Amygdala (tissue), 56 donors: Measurements from ENCODE around the gene PGM1.

Source experiments
- DNase-seq, 56 donors: peaks; one replicate each; lab custom pipeline; 2025; lab: John Stamatoyannopoulos, UW

PGM1 gene

GRCh38 chr1:63628607-63629006, 35.4 kb downstream of the PGM1 start:
- DNase-seq, result no peak

DNA sequence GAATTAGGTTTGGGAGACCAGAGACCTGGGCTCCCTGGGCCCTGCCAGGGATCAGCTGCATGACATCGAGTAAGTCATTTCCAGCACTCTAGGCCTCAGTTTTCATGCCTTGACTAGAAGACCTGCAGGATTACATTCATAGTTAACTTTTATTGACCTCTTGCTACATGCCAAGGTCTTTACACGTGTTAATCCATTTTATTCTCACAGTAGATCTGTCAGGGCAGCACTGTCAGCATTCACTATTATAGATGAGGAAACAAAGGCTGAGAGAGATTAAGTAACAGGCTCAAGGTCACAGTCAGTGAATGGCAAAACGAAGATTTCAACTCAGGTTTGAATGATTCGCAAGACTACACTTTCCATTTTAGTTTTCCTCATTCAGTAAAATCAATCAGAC, 37.0 kb downstream of the PGM1 start:
- DNase-seq, result no peak

DNA sequence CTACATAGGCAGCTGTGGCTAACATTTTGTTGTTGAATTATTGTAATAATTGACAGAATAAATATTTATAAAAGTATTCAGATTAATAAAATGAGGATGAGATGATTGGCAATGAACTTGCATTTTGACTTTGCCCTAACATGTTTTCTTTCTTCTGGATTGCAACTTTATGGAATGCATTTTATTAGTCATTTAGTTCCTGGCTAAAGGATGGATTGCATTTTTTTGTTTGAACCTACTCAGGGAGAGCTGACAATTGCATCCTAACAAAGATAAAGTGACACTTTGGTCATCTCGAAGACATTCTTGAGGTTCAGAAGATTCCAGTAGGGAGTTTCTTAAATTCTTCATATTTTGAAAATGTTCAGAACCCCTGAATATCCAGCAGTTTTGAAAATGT, 37.5 kb downstream of the PGM1 start:
- no peak for DNase-seq

GRCh38 chr1:63632110-63632509, 38.9 kb downstream of the PGM1 start:
- DNase-seq, result no peak

- no peak for DNase-seq
Observed at GRCh38 chr1:63633281-63633680, 40.1 kb downstream of the PGM1 start.

DNA sequence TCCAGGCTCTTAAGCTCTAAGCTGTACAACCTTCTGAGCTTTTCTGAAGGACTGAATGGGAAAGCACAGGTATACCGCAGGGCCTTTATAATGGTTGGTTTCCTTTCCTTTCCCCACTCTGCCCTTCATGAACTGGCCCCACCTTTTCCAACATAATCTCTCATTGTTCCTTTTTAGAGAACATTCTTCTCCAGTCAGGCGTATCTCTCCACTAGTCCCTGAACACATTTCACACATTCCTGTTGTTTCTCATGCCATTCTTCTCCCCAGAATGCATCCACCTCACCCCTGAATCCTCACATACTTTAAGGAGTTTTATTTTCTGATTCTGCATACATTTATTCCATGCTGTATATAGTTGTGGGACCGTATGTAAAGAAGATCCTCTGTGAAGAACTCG, 41.3 kb downstream of the PGM1 start:
- DNase-seq, result no peak

GRCh38 chr1:63635681-63636080, 42.5 kb downstream of the PGM1 start:
- DNase-seq, result no peak

GRCh38 chr1:63636192-63637105, 43.2 kb downstream of the PGM1 start:
- DNase-seq, result no peak

DNA sequence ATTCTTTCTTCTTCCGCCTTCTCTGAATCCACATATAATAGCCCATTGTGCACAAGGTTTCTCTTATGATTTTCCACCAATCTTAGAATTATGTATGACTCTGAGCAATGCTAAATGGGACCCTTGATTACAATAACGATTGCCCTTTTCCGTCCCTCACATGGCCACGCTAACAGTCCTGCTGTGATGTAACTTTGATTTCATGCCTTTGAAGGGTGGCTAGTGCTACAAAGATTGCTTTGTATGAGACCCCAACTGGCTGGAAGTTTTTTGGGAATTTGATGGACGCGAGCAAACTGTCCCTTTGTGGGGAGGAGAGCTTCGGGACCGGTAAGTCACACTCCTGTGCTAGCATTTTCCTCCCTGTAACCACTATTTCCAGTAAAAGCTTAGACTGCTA, 45.3 kb downstream of the PGM1 start:
- no peak for DNase-seq

DNA sequence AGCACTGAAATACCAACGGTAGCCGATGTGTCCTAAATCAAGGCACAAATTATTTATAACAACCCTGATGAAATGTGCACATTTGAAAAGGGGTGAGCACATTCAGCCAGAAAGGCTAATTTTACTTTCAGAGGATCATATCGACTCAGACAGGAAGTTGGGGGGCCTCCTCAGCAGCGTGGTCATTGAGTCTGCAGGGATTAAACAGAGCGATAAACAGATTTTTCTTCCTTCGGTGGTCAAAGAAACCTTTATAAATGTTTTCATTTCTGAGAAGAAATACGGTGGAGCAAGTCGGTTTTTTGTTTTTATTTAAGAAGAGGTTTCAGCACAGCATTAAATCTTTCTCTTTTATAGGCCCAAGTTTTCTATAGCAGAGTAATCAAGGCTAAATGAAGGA, 45.7 kb downstream of the PGM1 start:
- no peak for DNase-seq

DNA sequence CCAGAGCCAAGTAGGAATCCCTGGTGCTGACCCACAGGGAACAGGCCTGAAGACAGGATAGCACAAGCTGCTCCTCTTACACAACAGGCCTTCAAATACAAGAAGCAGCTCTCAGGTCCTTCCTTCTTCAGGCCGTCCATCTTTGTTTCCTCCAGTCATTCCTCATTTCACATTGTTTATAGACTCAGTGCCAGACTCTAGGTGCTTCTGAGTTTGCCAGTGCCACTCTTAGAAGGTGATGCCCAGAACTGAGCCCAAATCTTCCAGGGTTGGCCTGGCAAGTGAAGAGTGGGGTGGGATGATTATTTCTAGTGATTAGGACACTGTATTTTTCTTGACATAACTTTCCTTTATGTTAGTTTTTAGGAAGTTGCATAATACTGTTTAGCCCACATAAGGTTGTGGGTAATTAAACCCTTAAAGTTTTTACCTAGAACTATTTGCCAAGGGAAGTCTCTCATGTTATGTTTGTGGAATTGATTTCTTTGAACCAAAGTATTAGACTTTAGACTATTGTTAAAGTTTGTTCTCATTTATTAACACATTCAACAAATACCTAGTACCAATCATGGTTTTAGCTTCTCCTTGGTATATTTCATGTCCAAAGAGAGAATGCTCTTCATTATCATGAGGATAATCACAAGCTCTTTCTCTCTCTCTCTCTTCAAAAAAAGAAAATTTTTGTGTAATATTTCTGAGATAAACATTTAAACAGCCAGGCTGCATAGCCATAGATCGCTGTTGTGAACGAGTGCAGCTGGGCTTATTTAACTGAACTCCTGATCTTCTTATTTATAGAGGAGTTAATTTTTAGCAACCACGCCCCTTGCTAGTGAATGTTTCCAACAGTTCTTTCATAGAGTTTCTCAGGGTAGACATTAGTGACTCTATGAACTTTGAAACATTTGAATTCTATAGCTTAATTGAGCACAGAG, 47.7 kb downstream of the PGM1 start:
- DNase-seq, result no peak

- no peak for DNase-seq
Observed at GRCh38 chr1:63641615-63642014, 48.4 kb downstream of the PGM1 start.

GRCh38 chr1:63642901-63643300, 49.7 kb downstream of the PGM1 start:
- no peak for DNase-seq

GRCh38 chr1:63643517-63643916, 50.3 kb downstream of the PGM1 start:
- DNase-seq, result no peak

DNA sequence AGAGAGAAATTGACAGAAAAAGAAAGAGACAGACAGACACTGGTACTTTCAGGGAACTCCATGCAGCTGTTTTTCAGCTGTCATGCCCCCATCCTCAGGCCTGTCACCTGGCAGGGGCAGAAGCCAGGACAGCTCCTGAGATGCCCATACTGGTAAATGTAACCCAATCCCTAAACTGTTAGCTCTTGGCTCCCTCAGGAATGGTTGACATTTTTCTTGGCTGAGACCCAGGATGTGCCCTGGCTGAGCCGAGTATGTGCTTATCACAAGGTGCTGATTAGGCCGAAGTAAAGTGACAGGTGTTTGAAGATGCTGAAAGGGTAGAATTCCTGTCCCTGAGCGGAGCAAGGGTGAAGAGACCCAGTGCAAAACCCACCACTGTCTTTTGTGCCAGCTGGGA, 50.7 kb downstream of the PGM1 start:
- no peak for DNase-seq

- no peak for DNase-seq
Observed at GRCh38 chr1:63645317-63645716, 52.1 kb downstream of the PGM1 start.

DNA sequence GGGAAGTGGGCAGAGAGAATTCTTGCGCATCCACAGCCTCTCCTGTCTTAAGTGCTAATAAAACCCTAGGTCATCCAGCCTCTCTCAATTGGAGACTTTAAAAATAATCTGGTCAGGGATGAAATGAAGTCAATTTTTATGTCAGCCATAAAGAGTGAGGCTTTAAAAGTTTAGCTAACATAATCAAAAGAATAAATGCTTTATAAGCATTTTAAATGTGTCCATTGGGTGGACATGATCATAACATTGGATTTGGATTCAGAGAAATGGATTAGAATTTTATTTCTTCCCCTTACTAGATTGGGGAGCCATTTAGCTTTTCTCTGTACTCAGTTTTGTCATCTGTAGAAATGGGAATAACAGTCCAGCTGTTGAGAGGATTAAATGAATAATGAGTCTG, 55.5 kb downstream of the PGM1 start:
- no peak for DNase-seq

DNA sequence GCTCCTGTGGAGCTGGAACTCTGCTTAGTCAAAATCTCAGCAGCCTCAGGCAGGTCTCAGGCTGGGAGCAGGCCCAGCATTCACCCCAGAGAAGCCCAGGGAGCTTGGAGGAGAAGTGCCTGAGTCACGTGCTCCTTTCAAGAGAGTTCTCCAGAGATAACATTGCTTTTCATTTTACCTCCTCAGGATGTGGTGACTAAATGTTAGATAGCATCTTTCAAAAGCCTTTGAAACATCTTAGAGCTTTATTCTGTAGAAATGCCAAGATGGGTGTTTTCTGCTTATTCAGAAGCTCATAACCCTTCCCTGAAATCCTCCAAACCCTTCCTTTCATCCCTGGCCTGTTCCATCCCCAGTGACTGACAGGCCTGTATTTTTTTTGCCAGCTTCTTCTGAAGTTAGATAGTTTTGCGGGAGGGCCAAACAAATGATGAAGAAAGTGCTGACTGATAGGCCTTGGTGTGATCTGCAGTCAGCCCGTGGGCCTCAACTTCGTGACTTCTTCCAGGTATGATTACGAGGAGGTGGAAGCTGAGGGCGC, 58.0 kb downstream of the PGM1 start:
- DNase-seq, result no peak

DNA sequence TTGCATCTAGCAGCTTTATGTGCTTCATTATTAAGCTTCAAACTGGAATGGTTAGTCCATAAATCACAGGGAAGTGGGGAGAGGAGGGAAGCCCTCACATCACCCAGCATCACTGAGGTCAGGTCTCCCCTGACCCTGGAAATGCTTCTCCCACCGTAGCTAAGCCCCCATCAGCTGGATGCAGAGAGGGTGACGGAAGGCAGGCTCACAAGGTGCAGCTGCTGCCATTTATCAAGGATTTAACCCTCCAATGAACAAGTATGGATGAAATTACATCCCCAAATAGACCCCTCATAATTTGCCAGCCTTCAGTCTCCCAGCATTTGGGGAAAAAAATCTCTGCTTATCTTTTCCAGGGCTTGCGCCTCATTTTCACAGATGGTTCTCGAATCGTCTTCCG, 60.8 kb downstream of the PGM1 start:
- no peak for DNase-seq

DNA sequence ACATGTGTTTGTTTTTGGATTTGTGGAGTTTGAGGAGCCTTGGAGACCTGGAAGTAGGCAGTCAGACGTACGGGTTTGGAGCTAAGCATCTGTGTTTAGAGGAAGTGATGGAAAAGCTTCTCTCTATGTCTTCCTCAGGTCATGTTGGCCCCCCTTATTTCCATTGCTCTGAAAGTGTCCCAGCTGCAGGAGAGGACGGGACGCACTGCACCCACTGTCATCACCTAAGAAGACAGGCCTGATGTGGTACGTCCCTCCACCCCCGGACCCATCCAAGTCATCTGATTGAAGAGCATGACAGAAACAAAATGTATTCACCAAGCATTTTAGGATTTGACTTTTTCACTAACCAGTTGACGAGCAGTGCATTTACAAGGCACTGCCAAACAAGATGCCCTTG, 66.2 kb downstream of the PGM1 start:
- no peak for DNase-seq
